GM23338 (cell line): ENCODE data around the gene HS3ST6.

ENCODE experiments used
- EZH2 ChIP-seq: fragments of 200-600 bp; sonication (generic); IDR thresholded peaks from one replicate; pipeline ENCODE4 v1.8.0; 2017; ENCODE audit warnings: antibody characterized with exemption, mild to moderate bottlenecking, low read depth; ENCODE audit not compliant: unreplicated experiment
- EZH2phosphoT487 ChIP-seq: fragments of 200-600 bp; sonication (generic); IDR thresholded peaks from one replicate; pipeline ENCODE4 v1.8.1; 2018; ENCODE audit warnings: antibody characterized with exemption; ENCODE audit not compliant: unreplicated experiment
- JUNB ChIP-seq: IDR thresholded peaks from one replicate; pipeline ENCODE4 v1.6.1; 2016; ENCODE audit warnings: antibody characterized with exemption; ENCODE audit not compliant: unreplicated experiment
- POLR2AphosphoS5 ChIP-seq: IDR thresholded peaks from 2 replicates; pipeline ENCODE4 v1.6.1; 2016; ENCODE audit warnings: antibody characterized with exemption, low read depth
- TF ChIP-seq, protein P1 (sequence below): IDR thresholded peaks from 2 replicates; pipeline ENCODE4 v1.6.1; 2016; ENCODE audit warnings: antibody characterized with exemption
- TF ChIP-seq, protein P2 (sequence below), 2 experiments: fragments of 200-600 bp in 1 of 2; sonication (generic) in 1 of 2; conservative IDR thresholded peaks; 2 replicates each; pipeline versions ENCODE4 v1.5.1 to v1.6.1; 2016 to 2017; ENCODE audit warnings: antibody characterized with exemption in 2 of 2, low read depth in 2 of 2, mild to moderate bottlenecking in 2 of 2, moderate library complexity in 1 of 2
- TF ChIP-seq, protein P3 (sequence below): IDR thresholded peaks from one replicate; pipeline ENCODE4 v1.6.1; 2018; ENCODE audit warnings: antibody characterized with exemption; ENCODE audit not compliant: unreplicated experiment

DNA sequence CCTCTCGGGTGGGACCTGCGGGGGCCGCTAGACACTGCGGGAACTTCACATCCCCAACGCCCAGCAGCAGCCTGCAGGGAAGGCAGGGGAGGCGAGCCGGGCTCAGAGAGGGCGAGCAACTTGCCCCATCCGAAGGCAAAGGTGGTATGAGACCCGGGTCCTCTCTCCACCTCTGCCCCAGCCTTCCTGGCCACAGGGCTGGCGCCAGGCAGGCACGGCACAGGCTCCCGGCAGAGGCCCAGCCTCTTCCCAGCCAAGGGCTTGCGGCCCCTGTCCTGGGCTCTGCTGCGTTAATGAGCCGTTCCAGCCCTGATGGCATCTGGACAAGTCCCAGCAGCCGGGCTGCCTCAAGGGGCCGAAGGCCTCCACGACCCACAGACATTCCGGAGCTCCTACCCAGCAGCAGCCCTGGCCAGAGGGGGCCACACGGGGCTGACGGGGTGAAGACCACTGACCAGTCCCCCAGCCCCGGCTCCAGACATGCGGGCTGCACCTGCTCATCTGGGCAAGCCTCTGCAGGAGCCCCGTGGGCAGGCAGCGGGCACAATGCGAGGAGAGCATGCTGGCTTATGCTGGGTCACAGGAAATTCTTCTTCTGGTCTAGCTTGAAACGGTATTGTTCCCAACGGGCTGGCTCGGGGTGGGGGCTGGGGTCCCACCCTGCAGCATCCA is 1.2 kb upstream of the HS3ST6 start:
- TF ChIP-seq EZH2 (no peak), EZH2phosphoT487 (no peak), POLR2AphosphoS5 (no peak), JUNB (no peak)
- TF ChIP-seq, protein P1, sequence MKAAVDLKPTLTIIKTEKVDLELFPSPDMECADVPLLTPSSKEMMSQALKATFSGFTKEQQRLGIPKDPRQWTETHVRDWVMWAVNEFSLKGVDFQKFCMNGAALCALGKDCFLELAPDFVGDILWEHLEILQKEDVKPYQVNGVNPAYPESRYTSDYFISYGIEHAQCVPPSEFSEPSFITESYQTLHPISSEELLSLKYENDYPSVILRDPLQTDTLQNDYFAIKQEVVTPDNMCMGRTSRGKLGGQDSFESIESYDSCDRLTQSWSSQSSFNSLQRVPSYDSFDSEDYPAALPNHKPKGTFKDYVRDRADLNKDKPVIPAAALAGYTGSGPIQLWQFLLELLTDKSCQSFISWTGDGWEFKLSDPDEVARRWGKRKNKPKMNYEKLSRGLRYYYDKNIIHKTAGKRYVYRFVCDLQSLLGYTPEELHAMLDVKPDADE, result no peak
- TF ChIP-seq, protein P2, sequence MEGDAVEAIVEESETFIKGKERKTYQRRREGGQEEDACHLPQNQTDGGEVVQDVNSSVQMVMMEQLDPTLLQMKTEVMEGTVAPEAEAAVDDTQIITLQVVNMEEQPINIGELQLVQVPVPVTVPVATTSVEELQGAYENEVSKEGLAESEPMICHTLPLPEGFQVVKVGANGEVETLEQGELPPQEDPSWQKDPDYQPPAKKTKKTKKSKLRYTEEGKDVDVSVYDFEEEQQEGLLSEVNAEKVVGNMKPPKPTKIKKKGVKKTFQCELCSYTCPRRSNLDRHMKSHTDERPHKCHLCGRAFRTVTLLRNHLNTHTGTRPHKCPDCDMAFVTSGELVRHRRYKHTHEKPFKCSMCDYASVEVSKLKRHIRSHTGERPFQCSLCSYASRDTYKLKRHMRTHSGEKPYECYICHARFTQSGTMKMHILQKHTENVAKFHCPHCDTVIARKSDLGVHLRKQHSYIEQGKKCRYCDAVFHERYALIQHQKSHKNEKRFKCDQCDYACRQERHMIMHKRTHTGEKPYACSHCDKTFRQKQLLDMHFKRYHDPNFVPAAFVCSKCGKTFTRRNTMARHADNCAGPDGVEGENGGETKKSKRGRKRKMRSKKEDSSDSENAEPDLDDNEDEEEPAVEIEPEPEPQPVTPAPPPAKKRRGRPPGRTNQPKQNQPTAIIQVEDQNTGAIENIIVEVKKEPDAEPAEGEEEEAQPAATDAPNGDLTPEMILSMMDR (conservative IDR thresholded peaks at IDR 0.05; ENCODE audit: low read depth in 2 of 2), result 0 out of 4 replicates have a peak, but pooled peaks of 1 of the 2 experiments have one; percentile 14
- TF ChIP-seq, protein P3, sequence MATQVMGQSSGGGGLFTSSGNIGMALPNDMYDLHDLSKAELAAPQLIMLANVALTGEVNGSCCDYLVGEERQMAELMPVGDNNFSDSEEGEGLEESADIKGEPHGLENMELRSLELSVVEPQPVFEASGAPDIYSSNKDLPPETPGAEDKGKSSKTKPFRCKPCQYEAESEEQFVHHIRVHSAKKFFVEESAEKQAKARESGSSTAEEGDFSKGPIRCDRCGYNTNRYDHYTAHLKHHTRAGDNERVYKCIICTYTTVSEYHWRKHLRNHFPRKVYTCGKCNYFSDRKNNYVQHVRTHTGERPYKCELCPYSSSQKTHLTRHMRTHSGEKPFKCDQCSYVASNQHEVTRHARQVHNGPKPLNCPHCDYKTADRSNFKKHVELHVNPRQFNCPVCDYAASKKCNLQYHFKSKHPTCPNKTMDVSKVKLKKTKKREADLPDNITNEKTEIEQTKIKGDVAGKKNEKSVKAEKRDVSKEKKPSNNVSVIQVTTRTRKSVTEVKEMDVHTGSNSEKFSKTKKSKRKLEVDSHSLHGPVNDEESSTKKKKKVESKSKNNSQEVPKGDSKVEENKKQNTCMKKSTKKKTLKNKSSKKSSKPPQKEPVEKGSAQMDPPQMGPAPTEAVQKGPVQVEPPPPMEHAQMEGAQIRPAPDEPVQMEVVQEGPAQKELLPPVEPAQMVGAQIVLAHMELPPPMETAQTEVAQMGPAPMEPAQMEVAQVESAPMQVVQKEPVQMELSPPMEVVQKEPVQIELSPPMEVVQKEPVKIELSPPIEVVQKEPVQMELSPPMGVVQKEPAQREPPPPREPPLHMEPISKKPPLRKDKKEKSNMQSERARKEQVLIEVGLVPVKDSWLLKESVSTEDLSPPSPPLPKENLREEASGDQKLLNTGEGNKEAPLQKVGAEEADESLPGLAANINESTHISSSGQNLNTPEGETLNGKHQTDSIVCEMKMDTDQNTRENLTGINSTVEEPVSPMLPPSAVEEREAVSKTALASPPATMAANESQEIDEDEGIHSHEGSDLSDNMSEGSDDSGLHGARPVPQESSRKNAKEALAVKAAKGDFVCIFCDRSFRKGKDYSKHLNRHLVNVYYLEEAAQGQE, result no peak
